ENCODE results near the gene AQP12B.

Gene AQP12B

GRCh38 chr2:240720686-240721595 is 38.3 kb upstream of the AQP12B start:
- no peak for DNase-seq
- no peak overlapping the region for H4K8ac ChIP-seq (ENCODE audit: low read depth, low read length)
- H3K4me2 ChIP-seq (ENCODE audit: low read length) = no peak overlapping the region
- no peak overlapping the region for H2BK5ac ChIP-seq (ENCODE audit: low read length)
- no peak overlapping the region for H3K18ac ChIP-seq (ENCODE audit: low read length)
- peaks cover 2% of the 10 kb centered on the region for H3K36me3 ChIP-seq (ENCODE audit: control insufficient read depth, insufficient read depth, low read length)
- no peak overlapping the region for H3K27ac ChIP-seq (ENCODE audit: low read depth, low read length)
- H3K79me1 ChIP-seq (ENCODE audit: low read length) = no peaks in the 10 kb centered on the region
- no peaks in the 10 kb centered on the region for H3K79me2 ChIP-seq (ENCODE audit: control insufficient read depth, insufficient read depth, low read length)
- no peak overlapping the region for H3K4ac ChIP-seq (ENCODE audit: low read depth, low read length)
- H3K23ac ChIP-seq (ENCODE audit: low read length) = no peak overlapping the region
- H3K27me3 ChIP-seq (ENCODE audit: insufficient read depth, low read length, poor library complexity) = no peaks in the 10 kb centered on the region
- no peak overlapping the region for H3K9ac ChIP-seq (ENCODE audit: low read length)
- H3K4me3 ChIP-seq (ENCODE audit: low read length) = no peak overlapping the region
- H2BK15ac ChIP-seq (replicated peaks; ENCODE audit: low read depth) = no peak overlapping the region
- H3K4me1 ChIP-seq (ENCODE audit: control insufficient read depth, low read depth, low read length) = no peaks in the 10 kb centered on the region
- H4K5ac ChIP-seq (ENCODE audit: low read length) = no peak overlapping the region
- H3K56ac ChIP-seq (ENCODE audit: low read length) = no peak overlapping the region
- H2BK120ac ChIP-seq (ENCODE audit: low read depth, low read length) = no peak overlapping the region
- no CpG with 5 or more reads among the region's 25 CpGs for WGBS (ENCODE audit: extremely low coverage, insufficient coverage, low lambda C conversion rate)
- H2AK5ac ChIP-seq (ENCODE audit: low read length) = no peak overlapping the region

GRCh38 chr2:240719676-240720545 is 37.2 kb upstream of the AQP12B start:
- Histone ChIP-seq H3K27me3 (ENCODE audit: insufficient read depth, low read length, poor library complexity) (no peaks in the 10 kb centered on the region), H3K79me2 (ENCODE audit: control insufficient read depth, insufficient read depth, low read length) (no peaks in the 10 kb centered on the region), H2BK5ac (ENCODE audit: low read length) (no peak overlapping the region), H3K79me1 (ENCODE audit: low read length) (no peaks in the 10 kb centered on the region), H3K9ac (ENCODE audit: low read length) (no peak overlapping the region), H3K4me1 (ENCODE audit: control insufficient read depth, low read depth, low read length) (no peaks in the 10 kb centered on the region), H3K23ac (ENCODE audit: low read length) (no peak overlapping the region), H3K4me3 (ENCODE audit: low read length) (no peak overlapping the region), H3K27ac (ENCODE audit: low read depth, low read length) (no peak overlapping the region), H4K8ac (ENCODE audit: low read depth, low read length) (no peak overlapping the region), H3K56ac (ENCODE audit: low read length) (no peak overlapping the region), H2BK15ac (replicated peaks; ENCODE audit: low read depth) (no peak overlapping the region), H2BK120ac (ENCODE audit: low read depth, low read length) (no peak overlapping the region), H3K4ac (ENCODE audit: low read depth, low read length) (no peak overlapping the region), H3K36me3 (ENCODE audit: control insufficient read depth, insufficient read depth, low read length) (peaks cover 2% of the 10 kb centered on the region), H2AK5ac (ENCODE audit: low read length) (no peak overlapping the region), H4K5ac (ENCODE audit: low read length) (no peak overlapping the region), H3K18ac (ENCODE audit: low read length) (no peak overlapping the region), H3K4me2 (ENCODE audit: low read length) (no peak overlapping the region)
- no CpG with 5 or more reads among the region's 25 CpGs for WGBS (ENCODE audit: extremely low coverage, insufficient coverage, low lambda C conversion rate)
- DNase-seq = no peak

GRCh38 chr2:240718896-240719490 is 36.3 kb upstream of the AQP12B start:
- Histone ChIP-seq H3K23ac (ENCODE audit: low read length) (no peak overlapping the region), H3K79me2 (ENCODE audit: control insufficient read depth, insufficient read depth, low read length) (no peaks in the 10 kb centered on the region), H2BK5ac (ENCODE audit: low read length) (no peak overlapping the region), H3K4ac (ENCODE audit: low read depth, low read length) (no peak overlapping the region), H4K5ac (ENCODE audit: low read length) (no peak overlapping the region), H2BK120ac (ENCODE audit: low read depth, low read length) (no peak overlapping the region), H3K36me3 (ENCODE audit: control insufficient read depth, insufficient read depth, low read length) (no peaks in the 10 kb centered on the region), H2AK5ac (ENCODE audit: low read length) (no peak overlapping the region), H3K9ac (ENCODE audit: low read length) (no peak overlapping the region), H3K4me1 (ENCODE audit: control insufficient read depth, low read depth, low read length) (no peaks in the 10 kb centered on the region), H3K4me2 (ENCODE audit: low read length) (no peak overlapping the region), H3K27ac (ENCODE audit: low read depth, low read length) (no peak overlapping the region), H3K27me3 (ENCODE audit: insufficient read depth, low read length, poor library complexity) (no peaks in the 10 kb centered on the region), H3K18ac (ENCODE audit: low read length) (no peak overlapping the region), H3K56ac (ENCODE audit: low read length) (no peak overlapping the region), H4K8ac (ENCODE audit: low read depth, low read length) (no peak overlapping the region), H2BK15ac (replicated peaks; ENCODE audit: low read depth) (no peak overlapping the region), H3K79me1 (ENCODE audit: low read length) (no peaks in the 10 kb centered on the region), H3K4me3 (ENCODE audit: low read length) (no peak overlapping the region)
- WGBS (ENCODE audit: extremely low coverage, insufficient coverage, low lambda C conversion rate) = no CpG with 5 or more reads among the region's 25 CpGs
- DNase-seq = no peak

- Histone ChIP-seq H3K23ac (ENCODE audit: low read length) (no peak overlapping the region), H2AK5ac (ENCODE audit: low read length) (no peak overlapping the region), H3K4me2 (ENCODE audit: low read length) (no peak overlapping the region), H3K56ac (ENCODE audit: low read length) (no peak overlapping the region), H3K18ac (ENCODE audit: low read length) (no peak overlapping the region), H3K27me3 (ENCODE audit: insufficient read depth, low read length, poor library complexity) (no peaks in the 10 kb centered on the region), H3K36me3 (ENCODE audit: control insufficient read depth, insufficient read depth, low read length) (no peaks in the 10 kb centered on the region), H3K4me3 (ENCODE audit: low read length) (no peak overlapping the region), H3K9ac (ENCODE audit: low read length) (no peak overlapping the region), H4K5ac (ENCODE audit: low read length) (no peak overlapping the region), H2BK120ac (ENCODE audit: low read depth, low read length) (no peak overlapping the region), H4K8ac (ENCODE audit: low read depth, low read length) (no peak overlapping the region), H3K4me1 (ENCODE audit: control insufficient read depth, low read depth, low read length) (no peaks in the 10 kb centered on the region), H2BK15ac (replicated peaks; ENCODE audit: low read depth) (no peak overlapping the region), H3K79me1 (ENCODE audit: low read length) (no peaks in the 10 kb centered on the region), H2BK5ac (ENCODE audit: low read length) (no peak overlapping the region), H3K79me2 (ENCODE audit: control insufficient read depth, insufficient read depth, low read length) (no peaks in the 10 kb centered on the region), H3K4ac (ENCODE audit: low read depth, low read length) (no peak overlapping the region), H3K27ac (ENCODE audit: low read depth, low read length) (no peak overlapping the region)
- no peak for DNase-seq
- no CpG with 5 or more reads among the region's 31 CpGs for WGBS (ENCODE audit: extremely low coverage, insufficient coverage, low lambda C conversion rate)
Observed at GRCh38 chr2:240717681-240718581, 35.2 kb upstream of the AQP12B start.

- DNase-seq = no peak
- no peak overlapping the region for H3K56ac ChIP-seq (ENCODE audit: low read length)
Observed at GRCh38 chr2:240717181-240717641, 34.5 kb upstream of the AQP12B start.

More at GRCh38 chr2:240717181-240717641, 34.5 kb upstream of the AQP12B start:
- H2AK5ac ChIP-seq (ENCODE audit: low read length) = no peak overlapping the region
- H3K27ac ChIP-seq (ENCODE audit: low read depth, low read length) = no peak overlapping the region
- H3K23ac ChIP-seq (ENCODE audit: low read length) = no peak overlapping the region
- no CpG with 5 or more reads among the region's 18 CpGs for WGBS (ENCODE audit: extremely low coverage, insufficient coverage, low lambda C conversion rate)
- H3K4me3 ChIP-seq (ENCODE audit: low read length) = no peak overlapping the region
- no peak overlapping the region for H3K4ac ChIP-seq (ENCODE audit: low read depth, low read length)
- H2BK120ac ChIP-seq (ENCODE audit: low read depth, low read length) = no peak overlapping the region
- H4K5ac ChIP-seq (ENCODE audit: low read length) = no peak overlapping the region
- H3K18ac ChIP-seq (ENCODE audit: low read length) = no peak overlapping the region
- H3K27me3 ChIP-seq (ENCODE audit: insufficient read depth, low read length, poor library complexity) = no peaks in the 10 kb centered on the region
- H3K79me1 ChIP-seq (ENCODE audit: low read length) = no peaks in the 10 kb centered on the region
- no peak overlapping the region for H2BK5ac ChIP-seq (ENCODE audit: low read length)
- no peaks in the 10 kb centered on the region for H3K4me1 ChIP-seq (ENCODE audit: control insufficient read depth, low read depth, low read length)
- no peaks in the 10 kb centered on the region for H3K36me3 ChIP-seq (ENCODE audit: control insufficient read depth, insufficient read depth, low read length)
- H4K8ac ChIP-seq (ENCODE audit: low read depth, low read length) = no peak overlapping the region
- H3K9ac ChIP-seq (ENCODE audit: low read length) = no peak overlapping the region
- no peak overlapping the region for H3K4me2 ChIP-seq (ENCODE audit: low read length)
- no peak overlapping the region for H2BK15ac ChIP-seq (replicated peaks; ENCODE audit: low read depth)
- no peaks in the 10 kb centered on the region for H3K79me2 ChIP-seq (ENCODE audit: control insufficient read depth, insufficient read depth, low read length)

Data from mesendoderm (in vitro differentiated cells).